K562 (cell line): ENCODE measurements around the gene ROBO2.

Source experiments
- CTCF ChIP-seq, 3 experiments: IDR thresholded peaks in 2 of 3; conservative IDR thresholded peaks in 1 of 3; 2 replicates each; pipeline ENCODE4 v1.5.1; 2011 to 2012; ENCODE audit warnings: low read length in 3 of 3, mild to moderate bottlenecking in 3 of 3, control low read depth in 2 of 3, improper control_type of control experiment in 1 of 3, inconsistent platforms in 1 of 3, low read depth in 1 of 3, mixed read lengths in 1 of 3, moderate library complexity in 1 of 3; ENCODE audit not compliant: insufficient read depth in 2 of 3
- EP300 ChIP-seq: IDR thresholded peaks from 2 replicates; pipeline ENCODE4 v1.6.1; 2012; ENCODE audit warnings: low read length, improper control_type of control experiment
- EZH2 ChIP-seq: IDR thresholded peaks from 2 replicates; pipeline ENCODE4 v1.6.1; 2012; ENCODE audit warnings: low read depth, mild to moderate bottlenecking, inconsistent platforms, low read length, borderline replicate concordance
- L3MBTL2 ChIP-seq: fragments of 450-650 bp; IDR thresholded peaks from 2 replicates; pipeline ENCODE4 v1.6.1; 2016; ENCODE audit warnings: mild to moderate bottlenecking, moderate library complexity
- MEF2A ChIP-seq: IDR thresholded peaks from 2 replicates; pipeline ENCODE4 v1.6.1; 2011; ENCODE audit warnings: low read depth, mild to moderate bottlenecking, low read length, moderate library complexity; ENCODE audit not compliant: control insufficient read depth
- POLR2A ChIP-seq: fragments of 450-650 bp; conservative IDR thresholded peaks from 2 replicates; pipeline ENCODE4 v1.6.1; 2016
- SAFB2 ChIP-seq: fragments of 200-400 bp; formaldehyde crosslinking; IDR thresholded peaks from 2 replicates; pipeline ENCODE4 v1.6.1; 2018; ENCODE audit warnings: borderline replicate concordance, low read length, low read depth, moderate library complexity; ENCODE audit not compliant: severe bottlenecking
- TCF3 ChIP-seq: sonication (generic); formaldehyde crosslinking; IDR thresholded peaks from 2 replicates; pipeline ENCODE4 v1.4.0; 2020; ENCODE audit warnings: mild to moderate bottlenecking, missing genetic modification reagents

- TF ChIP-seq EZH2 (no peak), POLR2A (no peak), MEF2A (no peak), TCF3 (CRISPR knock-in tag) (no peak), CTCF (IDR thresholded peaks at IDR 0.05 in 2 of 3, conservative IDR thresholded peaks at IDR 0.05 in 1 of 3; ENCODE audit: insufficient read depth in 2 of 3, low read depth in 1 of 3, low read length in 3 of 3) (no peak), L3MBTL2 (no peak), SAFB2 (no peak), EP300 (no peak)
Measured at GRCh38 chr3:77489216-77489615, 449.3 kb downstream of the ROBO2 start.
